Endothelial cell of umbilical vein (primary cell): Measurements from ENCODE around the gene NAALAD2.

Experiments used
- EZH2 ChIP-seq: IDR thresholded peaks from 2 replicates; pipeline ENCODE4 v1.6.1; 2012; ENCODE audit warnings: borderline replicate concordance, low read depth, mild to moderate bottlenecking, moderate library complexity, low read length, inconsistent platforms; ENCODE audit not compliant: severe bottlenecking
- FOS ChIP-seq: IDR thresholded peaks from 2 replicates; pipeline ENCODE4 v1.6.1; 2011; ENCODE audit warnings: mild to moderate bottlenecking, low read length, moderate library complexity, borderline replicate concordance; ENCODE audit not compliant: insufficient read depth
- JUN ChIP-seq: IDR thresholded peaks from 2 replicates; pipeline ENCODE4 v1.6.1; 2011; ENCODE audit warnings: borderline replicate concordance, low read depth; ENCODE audit not compliant: insufficient read length, insufficient read depth
- MYC ChIP-seq: IDR thresholded peaks from one replicate; pipeline ENCODE4 v1.6.1; 2011; ENCODE audit warnings: mild to moderate bottlenecking, low read depth, low read length
- POLR2A ChIP-seq: IDR thresholded peaks from 2 replicates; pipeline ENCODE4 v1.6.1; 2012; ENCODE audit warnings: low read depth, mild to moderate bottlenecking, control low read depth, low read length
- POLR2AphosphoS5 ChIP-seq: IDR thresholded peaks from 2 replicates; pipeline ENCODE4 v1.6.1; 2012; ENCODE audit warnings: low read depth, mild to moderate bottlenecking, control low read depth, low read length, moderate library complexity; ENCODE audit not compliant: insufficient read depth
- TF ChIP-seq, protein P1 (sequence below), 2 donors: IDR thresholded peaks; 1 replicate in 1 of 2; 2 replicates in 1 of 2; pipeline ENCODE4 v1.5.1; 2011; ENCODE audit warnings: low read length in 2 of 2, mild to moderate bottlenecking in 2 of 2, moderate library complexity in 2 of 2, control low read depth in 1 of 2, inconsistent platforms in 1 of 2, low read depth in 1 of 2; ENCODE audit not compliant: insufficient read depth in 1 of 2; ENCODE audit errors: extremely low read depth in 1 of 2
- TF ChIP-seq, protein P2 (sequence below): IDR thresholded peaks from 2 replicates; pipeline ENCODE4 v1.6.1; 2011; ENCODE audit not compliant: insufficient read depth, insufficient read length

DNA sequence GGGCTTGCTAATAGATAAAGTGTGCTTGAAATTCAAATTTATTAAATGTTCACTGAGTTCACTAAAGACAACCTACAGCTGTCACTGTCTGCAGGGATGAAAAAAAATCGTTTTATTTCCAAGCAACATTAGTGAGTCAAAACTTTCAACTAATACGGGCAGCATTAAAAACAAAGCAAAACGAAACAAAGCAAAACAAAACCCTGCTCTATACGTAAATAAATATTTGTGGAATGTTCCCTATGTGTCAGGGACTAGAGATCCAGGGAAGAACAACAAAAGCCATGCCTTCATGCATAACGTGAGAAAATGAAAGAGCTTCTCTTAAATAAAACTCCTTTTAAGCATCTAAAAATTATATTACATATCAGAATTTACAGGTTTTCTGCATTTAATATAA, 553 bp downstream of the NAALAD2 start:
- TF ChIP-seq FOS (no peak), POLR2AphosphoS5 (no peak), JUN (no peak), POLR2A (no peak), EZH2 (no peak), MYC (no peak)
- TF ChIP-seq, protein P1, sequence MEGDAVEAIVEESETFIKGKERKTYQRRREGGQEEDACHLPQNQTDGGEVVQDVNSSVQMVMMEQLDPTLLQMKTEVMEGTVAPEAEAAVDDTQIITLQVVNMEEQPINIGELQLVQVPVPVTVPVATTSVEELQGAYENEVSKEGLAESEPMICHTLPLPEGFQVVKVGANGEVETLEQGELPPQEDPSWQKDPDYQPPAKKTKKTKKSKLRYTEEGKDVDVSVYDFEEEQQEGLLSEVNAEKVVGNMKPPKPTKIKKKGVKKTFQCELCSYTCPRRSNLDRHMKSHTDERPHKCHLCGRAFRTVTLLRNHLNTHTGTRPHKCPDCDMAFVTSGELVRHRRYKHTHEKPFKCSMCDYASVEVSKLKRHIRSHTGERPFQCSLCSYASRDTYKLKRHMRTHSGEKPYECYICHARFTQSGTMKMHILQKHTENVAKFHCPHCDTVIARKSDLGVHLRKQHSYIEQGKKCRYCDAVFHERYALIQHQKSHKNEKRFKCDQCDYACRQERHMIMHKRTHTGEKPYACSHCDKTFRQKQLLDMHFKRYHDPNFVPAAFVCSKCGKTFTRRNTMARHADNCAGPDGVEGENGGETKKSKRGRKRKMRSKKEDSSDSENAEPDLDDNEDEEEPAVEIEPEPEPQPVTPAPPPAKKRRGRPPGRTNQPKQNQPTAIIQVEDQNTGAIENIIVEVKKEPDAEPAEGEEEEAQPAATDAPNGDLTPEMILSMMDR (IDR thresholded peaks at IDR 0.05; ENCODE audit: extremely low read depth in 1 of 2, insufficient read depth in 1 of 2, low read depth in 1 of 2, low read length in 2 of 2): no peak
- TF ChIP-seq, protein P2, sequence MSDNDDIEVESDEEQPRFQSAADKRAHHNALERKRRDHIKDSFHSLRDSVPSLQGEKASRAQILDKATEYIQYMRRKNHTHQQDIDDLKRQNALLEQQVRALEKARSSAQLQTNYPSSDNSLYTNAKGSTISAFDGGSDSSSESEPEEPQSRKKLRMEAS: no peak
